ENCODE measurements around the gene ARSG.
"Not testable (repeated sequence)": the region's sequence is repeated elsewhere in the genome, so short reads cannot be mapped to it uniquely, and the experiment has no call there.

The ARSG gene

DNA sequence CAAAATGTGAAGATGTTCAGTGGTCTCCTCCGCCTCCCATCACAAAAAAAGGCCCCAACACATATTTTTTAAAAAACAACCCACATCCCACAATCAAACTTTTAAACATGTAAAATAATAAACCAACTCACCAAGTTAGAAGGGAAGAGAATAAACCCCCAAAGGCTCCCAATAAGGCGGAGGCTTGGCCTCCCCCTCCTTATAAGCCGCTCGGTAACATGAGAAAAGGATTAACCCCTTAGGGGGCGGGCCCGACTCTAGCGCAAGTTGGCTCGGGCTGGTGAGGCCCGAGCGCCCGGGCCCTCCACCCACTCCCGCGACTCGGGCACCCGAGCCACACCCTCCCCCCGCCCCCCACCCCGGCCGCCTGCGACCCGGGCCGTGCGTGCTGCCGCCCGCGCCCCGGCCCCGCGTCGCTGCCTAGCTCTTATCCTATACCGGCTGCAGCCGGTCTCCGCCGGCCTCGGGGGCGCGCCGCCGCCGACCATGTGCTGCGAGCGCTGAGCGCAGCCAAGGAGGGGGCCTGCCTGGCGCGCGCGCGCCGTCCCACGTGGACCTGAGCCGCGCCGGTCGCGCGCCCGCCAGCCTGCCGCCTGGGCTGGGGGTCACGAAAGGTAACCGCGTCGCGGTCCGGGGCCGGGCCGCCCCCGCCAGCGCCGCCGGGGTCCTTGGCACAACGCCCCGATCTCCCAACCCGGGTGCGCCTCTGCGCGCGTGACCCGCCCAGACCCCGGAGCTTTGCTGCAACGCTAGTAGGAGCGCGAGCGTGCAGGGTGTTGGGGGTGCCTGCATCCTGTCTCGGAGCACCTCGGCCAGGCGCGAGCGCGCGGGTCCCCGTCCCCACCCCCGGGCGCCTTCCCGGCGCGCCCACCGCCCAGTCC lies at the start of gene ARSG, which contains the start of gene SLC16A6:
Gene ARSG, plus strand, starts transcription at position 541 of the 881 bp plus-strand sequence. CDS start 15,999 bp downstream, outside the sequence.
Gene SLC16A6, minus strand, starts transcription at position 173 of the 881 bp plus-strand sequence. CDS start 12,807 bp downstream, outside the sequence.
- no peaks in the 10 kb centered on the region for H3K4me1 ChIP-seq (ENCODE audit: control insufficient read depth, insufficient read depth, low read length, unreplicated experiment)
- H2AFZ ChIP-seq (ENCODE audit: low read length, unreplicated experiment) = peak within 1 kb of the TSS; percentile 77
- H3K79me2 ChIP-seq (ENCODE audit: control insufficient read depth, insufficient read depth, low read length, unreplicated experiment) = no peaks in the 10 kb centered on the region
- H3K27me3 ChIP-seq (ENCODE audit: insufficient read depth, low read length) = no peaks in the 10 kb centered on the region; the same call in 1 of the 2 replicates
- H3K27ac ChIP-seq (ENCODE audit: low read depth, low read length) = peak within 1 kb of the TSS; percentile 40; the same call in 1 of the 2 replicates
- peak within 1 kb of the TSS; percentile 86 for H3K4me3 ChIP-seq (ENCODE audit: low read depth, low read length)
- no peaks in the 10 kb centered on the region for H3K36me3 ChIP-seq (ENCODE audit: insufficient read depth, low read length)

GRCh38 chr17:68246271-68247028 lies 44.8 kb upstream of the ARSG start:
- H3K4me3 ChIP-seq (ENCODE audit: low read depth, low read length) = peak overlapping the region; percentile 87
- no peak overlapping the region for H3K27ac ChIP-seq (ENCODE audit: low read depth, low read length)

GRCh38 chr17:68247445-68248198 lies 43.7 kb upstream of the ARSG start, which contains the start of gene AMZ2:
Gene AMZ2 (plus strand): TSS chr17:68248043. CDS start chr17:68250188, 2,145 bp downstream.
- Histone ChIP-seq H3K79me2 (ENCODE audit: control insufficient read depth, insufficient read depth, low read length, unreplicated experiment) (peaks cover 7% of the 10 kb centered on the region), H3K4me3 (ENCODE audit: low read depth, low read length) (peak within 1 kb of the TSS; percentile 87), H3K27me3 (ENCODE audit: insufficient read depth, low read length) (no peaks in the 10 kb centered on the region), H3K4me1 (ENCODE audit: control insufficient read depth, insufficient read depth, low read length, unreplicated experiment) (peaks cover 7% of the 10 kb centered on the region), H3K36me3 (ENCODE audit: insufficient read depth, low read length) (0 out of 2 replicates have a peak, but pooled peaks cover 6% of the 10 kb centered on the region), H3K27ac (ENCODE audit: low read depth, low read length) (peak within 1 kb of the TSS; percentile 78), H2AFZ (ENCODE audit: low read length, unreplicated experiment) (peak within 1 kb of the TSS; percentile 94)

More at GRCh38 chr17:68246271-68247028, 44.8 kb upstream of the ARSG start:
- peaks cover 7% of the 10 kb centered on the region for H3K79me2 ChIP-seq (ENCODE audit: control insufficient read depth, insufficient read depth, low read length, unreplicated experiment)
- H3K27me3 ChIP-seq (ENCODE audit: insufficient read depth, low read length) = no peaks in the 10 kb centered on the region
- no peaks in the 10 kb centered on the region for H3K36me3 ChIP-seq (ENCODE audit: insufficient read depth, low read length)
- no peak overlapping the region for H2AFZ ChIP-seq (ENCODE audit: low read length, unreplicated experiment)
- H3K4me1 ChIP-seq (ENCODE audit: control insufficient read depth, insufficient read depth, low read length, unreplicated experiment) = peaks cover 7% of the 10 kb centered on the region

GRCh38 chr17:68248199-68248825 lies 43.0 kb upstream of the ARSG start:
- Histone ChIP-seq H3K27ac (ENCODE audit: low read depth, low read length) (peak overlapping the region; percentile 61), H2AFZ (ENCODE audit: low read length, unreplicated experiment) (peak overlapping the region; percentile 75), H3K27me3 (ENCODE audit: insufficient read depth, low read length) (no peaks in the 10 kb centered on the region), H3K4me3 (ENCODE audit: low read depth, low read length) (peak overlapping the region; percentile 87), H3K36me3 (ENCODE audit: insufficient read depth, low read length) (0 out of 2 replicates have a peak, but pooled peaks cover 10% of the 10 kb centered on the region), H3K4me1 (ENCODE audit: control insufficient read depth, insufficient read depth, low read length, unreplicated experiment) (peaks cover 7% of the 10 kb centered on the region), H3K79me2 (ENCODE audit: control insufficient read depth, insufficient read depth, low read length, unreplicated experiment) (peaks cover 7% of the 10 kb centered on the region)

GRCh38 chr17:68248891-68249290 lies 42.4 kb upstream of the ARSG start:
- Histone ChIP-seq H3K4me3 (ENCODE audit: low read depth, low read length) (peak overlapping the region; percentile 87), H3K4me1 (ENCODE audit: control insufficient read depth, insufficient read depth, low read length, unreplicated experiment) (peaks cover 7% of the 10 kb centered on the region), H3K27me3 (ENCODE audit: insufficient read depth, low read length) (no peaks in the 10 kb centered on the region), H3K27ac (ENCODE audit: low read depth, low read length) (peak overlapping the region; percentile 61), H3K36me3 (ENCODE audit: insufficient read depth, low read length) (0 out of 2 replicates have a peak, but pooled peaks cover 10% of the 10 kb centered on the region), H2AFZ (ENCODE audit: low read length, unreplicated experiment) (no peak overlapping the region), H3K79me2 (ENCODE audit: control insufficient read depth, insufficient read depth, low read length, unreplicated experiment) (peaks cover 7% of the 10 kb centered on the region)

DNA sequence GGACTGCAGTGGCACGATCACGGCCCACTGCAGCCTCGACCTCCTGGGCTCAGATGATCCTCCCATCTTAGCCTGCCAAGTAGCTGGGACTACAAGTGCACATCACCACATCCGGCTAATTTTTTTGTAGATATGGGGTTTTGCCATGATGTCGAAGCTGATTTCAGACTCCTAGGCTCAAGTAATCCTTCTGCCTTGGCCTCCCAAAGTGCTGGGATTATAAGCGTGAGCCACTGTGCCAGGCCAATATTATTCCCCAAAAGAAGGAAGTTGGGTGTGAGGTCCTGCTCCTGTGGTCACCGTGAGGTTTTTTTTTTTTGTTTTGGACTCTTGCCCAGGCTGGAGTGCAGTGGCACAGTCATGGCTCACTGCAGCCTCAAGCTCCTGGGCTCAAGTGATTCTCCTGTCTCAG lies 41.9 kb upstream of the ARSG start:
- Histone ChIP-seq H2AFZ (ENCODE audit: low read length, unreplicated experiment) (no peak overlapping the region), H3K27ac (ENCODE audit: low read depth, low read length) (no peak overlapping the region), H3K79me2 (ENCODE audit: control insufficient read depth, insufficient read depth, low read length, unreplicated experiment) (peaks cover 7% of the 10 kb centered on the region), H3K4me1 (ENCODE audit: control insufficient read depth, insufficient read depth, low read length, unreplicated experiment) (peaks cover 7% of the 10 kb centered on the region), H3K36me3 (ENCODE audit: insufficient read depth, low read length) (0 out of 2 replicates have a peak, but pooled peaks cover 10% of the 10 kb centered on the region), H3K4me3 (ENCODE audit: low read depth, low read length) (no peak overlapping the region; the same call in 1 of the 2 replicates), H3K27me3 (ENCODE audit: insufficient read depth, low read length) (no peaks in the 10 kb centered on the region)

DNA sequence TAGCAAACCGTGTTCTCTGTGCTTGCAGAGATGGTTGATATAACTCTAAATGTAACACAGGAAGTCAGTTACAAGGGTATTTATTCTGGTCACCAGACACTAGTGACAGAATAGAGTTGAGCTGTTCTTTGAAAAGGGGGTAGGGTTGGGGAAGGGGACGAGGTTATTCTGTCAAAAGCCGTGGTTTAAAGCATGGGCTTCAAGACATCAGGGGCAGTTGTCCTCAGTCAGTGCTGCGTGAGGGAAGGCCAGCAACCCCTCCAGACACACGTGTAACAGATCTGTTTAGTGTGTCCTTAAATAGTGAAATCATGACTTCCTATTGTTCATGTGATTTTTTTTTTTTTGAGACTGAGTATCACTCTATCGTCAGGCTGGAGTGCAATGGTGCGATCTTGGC lies 37.9 kb upstream of the ARSG start:
- not testable (repeated sequence) for H3K4me3 ChIP-seq (ENCODE audit: low read depth, low read length); H3K27ac ChIP-seq (ENCODE audit: low read depth, low read length); H3K79me2 ChIP-seq (ENCODE audit: control insufficient read depth, insufficient read depth, low read length, unreplicated experiment); H3K4me1 ChIP-seq (ENCODE audit: control insufficient read depth, insufficient read depth, low read length, unreplicated experiment); H2AFZ ChIP-seq (ENCODE audit: low read length, unreplicated experiment); H3K27me3 ChIP-seq (ENCODE audit: insufficient read depth, low read length)
- H3K36me3 ChIP-seq (ENCODE audit: insufficient read depth, low read length) = 0 out of 2 replicates have a peak, but pooled peaks cover 10% of the 10 kb centered on the region

DNA sequence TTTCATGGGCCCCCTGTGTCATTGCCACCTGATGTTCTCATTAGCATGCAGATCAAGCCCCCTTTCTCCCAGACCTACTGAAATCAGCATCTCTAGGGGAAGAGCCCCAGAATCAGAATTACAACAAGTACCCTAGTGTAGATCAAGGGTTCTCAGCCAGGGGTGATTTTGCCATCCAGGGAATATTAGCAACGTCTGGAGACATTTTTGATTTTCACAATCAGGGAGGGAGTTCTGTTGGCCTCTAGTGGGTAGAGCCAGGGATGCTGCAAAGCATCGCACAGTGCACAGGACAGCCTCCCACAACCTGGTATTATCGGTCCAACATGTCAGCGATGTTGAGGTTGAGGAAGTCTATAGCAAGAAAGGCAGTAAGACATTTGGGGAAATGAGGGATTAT lies 36.1 kb upstream of the ARSG start:
- Histone ChIP-seq H3K27ac (ENCODE audit: low read depth, low read length) (no peak overlapping the region), H3K36me3 (ENCODE audit: insufficient read depth, low read length) (0 out of 2 replicates have a peak, but pooled peaks cover 10% of the 10 kb centered on the region), H3K4me1 (ENCODE audit: control insufficient read depth, insufficient read depth, low read length, unreplicated experiment) (no peaks in the 10 kb centered on the region), H2AFZ (ENCODE audit: low read length, unreplicated experiment) (no peak overlapping the region), H3K27me3 (ENCODE audit: insufficient read depth, low read length) (no peaks in the 10 kb centered on the region), H3K79me2 (ENCODE audit: control insufficient read depth, insufficient read depth, low read length, unreplicated experiment) (no peaks in the 10 kb centered on the region), H3K4me3 (ENCODE audit: low read depth, low read length) (no peak overlapping the region)

DNA sequence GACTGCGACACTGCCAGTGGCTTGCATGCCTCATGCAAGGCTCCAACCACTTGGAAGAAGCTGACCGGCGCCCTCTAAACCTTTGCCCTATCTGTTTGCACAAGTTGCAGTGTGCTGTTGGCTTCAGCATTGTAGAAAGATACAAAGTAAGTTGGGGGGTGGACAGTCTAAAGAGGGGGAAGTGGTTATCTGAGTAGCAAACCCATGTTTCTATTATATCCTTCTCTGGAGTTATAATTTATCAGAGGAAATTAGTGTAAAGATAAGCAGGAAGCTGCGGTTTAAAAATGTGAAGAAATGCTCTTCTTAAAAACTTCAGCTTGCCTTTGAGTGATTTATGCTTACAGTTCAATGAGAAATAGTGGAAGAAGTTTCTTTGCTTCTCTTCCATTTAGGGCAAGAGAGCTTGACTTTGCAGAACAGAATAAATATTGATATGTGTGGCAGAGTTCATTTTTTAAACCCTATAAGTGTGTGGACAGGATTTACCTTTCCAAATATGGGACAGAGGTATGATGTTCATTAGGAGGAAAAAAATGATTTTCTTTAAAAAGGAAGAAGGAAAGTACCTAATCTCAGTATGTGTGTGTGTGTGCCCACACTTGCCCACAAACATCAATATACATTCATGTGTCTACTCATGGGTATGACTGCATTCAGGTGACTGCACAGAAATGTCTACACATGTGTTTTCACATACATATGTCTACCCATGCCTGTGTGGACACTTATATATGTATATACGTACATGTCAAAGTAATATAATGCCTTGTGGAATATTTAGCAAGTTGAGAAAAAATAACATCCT lies 35.4 kb upstream of the ARSG start:
- Histone ChIP-seq H3K4me1 (ENCODE audit: control insufficient read depth, insufficient read depth, low read length, unreplicated experiment) (no peaks in the 10 kb centered on the region), H3K27me3 (ENCODE audit: insufficient read depth, low read length) (no peaks in the 10 kb centered on the region), H2AFZ (ENCODE audit: low read length, unreplicated experiment) (no peak overlapping the region), H3K79me2 (ENCODE audit: control insufficient read depth, insufficient read depth, low read length, unreplicated experiment) (no peaks in the 10 kb centered on the region), H3K4me3 (ENCODE audit: low read depth, low read length) (no peak overlapping the region), H3K27ac (ENCODE audit: low read depth, low read length) (no peak overlapping the region), H3K36me3 (ENCODE audit: insufficient read depth, low read length) (0 out of 2 replicates have a peak, but pooled peaks cover 10% of the 10 kb centered on the region)

All from ACC112 (cell line).